ENCODE measurements around the gene LSM10.

LSM10 gene

GRCh38 chr1:36382231-36382630 is 15.5 kb downstream of the LSM10 start:
- no peak overlapping the region for H3K4me2 ChIP-seq (ENCODE audit: insufficient read depth, low read length)

DNA sequence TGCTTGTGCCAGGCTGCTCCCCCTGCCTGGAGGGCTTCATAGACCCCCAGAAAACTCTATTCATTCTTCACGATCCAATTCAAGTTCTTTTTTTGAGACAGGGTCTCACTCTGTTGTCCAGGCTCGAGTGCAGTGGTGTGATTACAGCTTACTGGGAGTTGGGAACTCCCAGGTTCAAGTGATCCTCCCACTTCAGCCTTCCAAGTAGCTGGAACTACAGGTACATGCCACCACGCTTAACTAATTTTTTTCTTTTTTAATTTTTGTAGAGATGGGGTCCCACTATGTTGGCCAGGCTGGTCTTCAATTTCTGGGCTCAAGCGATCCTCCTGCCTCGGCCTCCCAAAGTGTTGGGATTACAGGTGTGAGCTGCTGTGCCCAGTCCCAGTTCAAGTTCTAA is 16.3 kb downstream of the LSM10 start:
- peaks cover 20% of the 10 kb centered on the region for H3K4me1 ChIP-seq (ENCODE audit: insufficient read depth, low read length)

More at GRCh38 chr1:36382231-36382630, 15.5 kb downstream of the LSM10 start:
- no peak overlapping the region for H2AFZ ChIP-seq (ENCODE audit: low read depth, low read length)
- H4K20me1 ChIP-seq (ENCODE audit: insufficient read depth, low read length): peaks cover 26% of the 10 kb centered on the region; the same call in 1 of the 2 replicates
- peaks cover 9% of the 10 kb centered on the region for H3K36me3 ChIP-seq (ENCODE audit: insufficient read depth, low read length)
- H3K9ac ChIP-seq (ENCODE audit: low read depth, low read length): no peak overlapping the region
- peaks cover 72% of the 10 kb centered on the region for H3K79me2 ChIP-seq (ENCODE audit: insufficient read depth, low read length)
- DNase-seq: no peak
- no peaks in the 10 kb centered on the region for H3K9me3 ChIP-seq (ENCODE audit: insufficient read depth, low read length, severe bottlenecking)
- no peak for TF ChIP-seq EZH2 (IDR thresholded peaks at IDR 0.05; ENCODE audit: borderline replicate concordance, low read depth, low read length, severe bottlenecking)
- TF ChIP-seq, protein P1, sequence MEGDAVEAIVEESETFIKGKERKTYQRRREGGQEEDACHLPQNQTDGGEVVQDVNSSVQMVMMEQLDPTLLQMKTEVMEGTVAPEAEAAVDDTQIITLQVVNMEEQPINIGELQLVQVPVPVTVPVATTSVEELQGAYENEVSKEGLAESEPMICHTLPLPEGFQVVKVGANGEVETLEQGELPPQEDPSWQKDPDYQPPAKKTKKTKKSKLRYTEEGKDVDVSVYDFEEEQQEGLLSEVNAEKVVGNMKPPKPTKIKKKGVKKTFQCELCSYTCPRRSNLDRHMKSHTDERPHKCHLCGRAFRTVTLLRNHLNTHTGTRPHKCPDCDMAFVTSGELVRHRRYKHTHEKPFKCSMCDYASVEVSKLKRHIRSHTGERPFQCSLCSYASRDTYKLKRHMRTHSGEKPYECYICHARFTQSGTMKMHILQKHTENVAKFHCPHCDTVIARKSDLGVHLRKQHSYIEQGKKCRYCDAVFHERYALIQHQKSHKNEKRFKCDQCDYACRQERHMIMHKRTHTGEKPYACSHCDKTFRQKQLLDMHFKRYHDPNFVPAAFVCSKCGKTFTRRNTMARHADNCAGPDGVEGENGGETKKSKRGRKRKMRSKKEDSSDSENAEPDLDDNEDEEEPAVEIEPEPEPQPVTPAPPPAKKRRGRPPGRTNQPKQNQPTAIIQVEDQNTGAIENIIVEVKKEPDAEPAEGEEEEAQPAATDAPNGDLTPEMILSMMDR (IDR thresholded peaks at IDR 0.05; ENCODE audit: borderline replicate concordance, extremely low read depth, low read length, poor library complexity, severe bottlenecking): no peak
- no peaks in the 10 kb centered on the region for H3K27me3 ChIP-seq (ENCODE audit: insufficient read depth, low read length, poor library complexity)
- H3K4me1 ChIP-seq (ENCODE audit: insufficient read depth, low read length): peaks cover 28% of the 10 kb centered on the region
- ATAC-seq (ENCODE audit: insufficient read depth, low read depth): no peak
- H3K27ac ChIP-seq (ENCODE audit: low read length): no peak overlapping the region
- H3K4me3 ChIP-seq (ENCODE audit: low read depth in 1 of 2, low read length in 2 of 2): no peak overlapping the region

GRCh38 chr1:36380782-36381181 is 16.9 kb downstream of the LSM10 start:
- Histone ChIP-seq H3K9me3 (ENCODE audit: insufficient read depth, low read length, severe bottlenecking) (no peaks in the 10 kb centered on the region), H3K79me2 (ENCODE audit: insufficient read depth, low read length) (peaks cover 80% of the 10 kb centered on the region), H3K27me3 (ENCODE audit: insufficient read depth, low read length, poor library complexity) (no peaks in the 10 kb centered on the region), H3K9ac (ENCODE audit: low read depth, low read length) (no peak overlapping the region), H2AFZ (ENCODE audit: low read depth, low read length) (no peak overlapping the region), H4K20me1 (ENCODE audit: insufficient read depth, low read length) (peaks cover 26% of the 10 kb centered on the region; the same call in 1 of the 2 replicates), H3K4me2 (ENCODE audit: insufficient read depth, low read length) (no peak overlapping the region), H3K4me3 (ENCODE audit: low read depth in 1 of 2, low read length in 2 of 2) (no peak overlapping the region), H3K4me1 (ENCODE audit: insufficient read depth, low read length) (peaks cover 16% of the 10 kb centered on the region), H3K27ac (ENCODE audit: low read length) (no peak overlapping the region), H3K36me3 (ENCODE audit: insufficient read depth, low read length) (peaks cover 9% of the 10 kb centered on the region)
- ATAC-seq (ENCODE audit: insufficient read depth, low read depth): no peak
- TF ChIP-seq, protein P1 (IDR thresholded peaks at IDR 0.05; ENCODE audit: borderline replicate concordance, extremely low read depth, low read length, poor library complexity, severe bottlenecking): no peak
- no peak for TF ChIP-seq EZH2 (IDR thresholded peaks at IDR 0.05; ENCODE audit: borderline replicate concordance, low read depth, low read length, severe bottlenecking)
- no peak for DNase-seq

More for the DNA sequence above, 16.3 kb downstream of the LSM10 start:
- H4K20me1 ChIP-seq (ENCODE audit: insufficient read depth, low read length): peaks cover 26% of the 10 kb centered on the region; the same call in 1 of the 2 replicates
- H3K27me3 ChIP-seq (ENCODE audit: insufficient read depth, low read length, poor library complexity): no peaks in the 10 kb centered on the region
- peaks cover 75% of the 10 kb centered on the region for H3K79me2 ChIP-seq (ENCODE audit: insufficient read depth, low read length)
- no peak overlapping the region for H3K27ac ChIP-seq (ENCODE audit: low read length)
- no peak overlapping the region for H3K4me2 ChIP-seq (ENCODE audit: insufficient read depth, low read length)
- H3K9me3 ChIP-seq (ENCODE audit: insufficient read depth, low read length, severe bottlenecking): no peaks in the 10 kb centered on the region
- DNase-seq (no peak), ATAC-seq (ENCODE audit: insufficient read depth, low read depth) (no peak)
- H2AFZ ChIP-seq (ENCODE audit: low read depth, low read length): no peak overlapping the region
- H3K9ac ChIP-seq (ENCODE audit: low read depth, low read length): no peak overlapping the region
- no peak overlapping the region for H3K4me3 ChIP-seq (ENCODE audit: low read depth in 1 of 2, low read length in 2 of 2)
- peaks cover 9% of the 10 kb centered on the region for H3K36me3 ChIP-seq (ENCODE audit: insufficient read depth, low read length)
- TF ChIP-seq, protein P1 (IDR thresholded peaks at IDR 0.05; ENCODE audit: borderline replicate concordance, extremely low read depth, low read length, poor library complexity, severe bottlenecking): no peak
- no peak for TF ChIP-seq EZH2 (IDR thresholded peaks at IDR 0.05; ENCODE audit: borderline replicate concordance, low read depth, low read length, severe bottlenecking)
